ENCODE results near the gene DAGLA. TPM values are rescaled to one million over a fixed set of nuclear protein-coding genes. Genes with fewer than 3 reads are reported as not detected.

DAGLA gene
- total RNA-seq, 2 donors from 2014 or later = 1.8 to 2.4 TPM

- DNase-seq (ENCODE audit: low spot score) = no peak
- intact Hi-C loops (cut with DNase I) = no loop called here
Observed at GRCh38 chr11:61737636-61738386, 57.6 kb downstream of the DAGLA start.

GRCh38 chr11:61738776-61739175 is 58.6 kb downstream of the DAGLA start:
- intact Hi-C loops (cut with DNase I) = no loop called here
- DNase-seq (ENCODE audit: low spot score) = no peak

- intact Hi-C loops (cut with DNase I) = no loop called here
- DNase-seq (ENCODE audit: low spot score) = no peak
Observed at GRCh38 chr11:61739413-61739812, 59.2 kb downstream of the DAGLA start.

- intact Hi-C loops (cut with DNase I) = no loop called here
- no peak for DNase-seq (ENCODE audit: low spot score)
Observed at GRCh38 chr11:61739966-61740365, 59.8 kb downstream of the DAGLA start.

- DNase-seq (ENCODE audit: low spot score) = no peak
- intact Hi-C loops (cut with DNase I) = no loop called here
Observed at GRCh38 chr11:61742391-61742790, 62.2 kb downstream of the DAGLA start.

- DNase-seq (ENCODE audit: low spot score) = no peak
- intact Hi-C loops (cut with DNase I) = no loop called here
Observed at GRCh38 chr11:61743486-61744095, 63.4 kb downstream of the DAGLA start.

GRCh38 chr11:61744181-61744580 is 64.0 kb downstream of the DAGLA start:
- intact Hi-C loops (cut with DNase I) = no loop called here

GRCh38 chr11:61744609-61745156 is 64.5 kb downstream of the DAGLA start:
- intact Hi-C loops (cut with DNase I) = no loop called here
- DNase-seq (ENCODE audit: low spot score) = no peak

More at GRCh38 chr11:61744181-61744580, 64.0 kb downstream of the DAGLA start:
- no peak for DNase-seq (ENCODE audit: low spot score)

- DNase-seq (ENCODE audit: low spot score) = no peak
- intact Hi-C loops (cut with DNase I) = no loop called here
Observed at GRCh38 chr11:61745781-61746441, 65.7 kb downstream of the DAGLA start.

GRCh38 chr11:61746442-61747191 is 66.4 kb downstream of the DAGLA start:
- intact Hi-C loops (cut with DNase I) = no loop called here
- no peak for DNase-seq (ENCODE audit: low spot score)

GRCh38 chr11:61747192-61747966 is 67.2 kb downstream of the DAGLA start:
- intact Hi-C loops (cut with DNase I) = no loop called here
- peak; percentile 92 for DNase-seq (ENCODE audit: low spot score)

- intact Hi-C loops (cut with DNase I) = no loop called here
- no peak for DNase-seq (ENCODE audit: low spot score)
Observed at GRCh38 chr11:61747967-61748285, 67.7 kb downstream of the DAGLA start.

- no peak for DNase-seq (ENCODE audit: low spot score)
- intact Hi-C loops (cut with DNase I) = no loop called here
Observed at GRCh38 chr11:61749591-61750217, 69.5 kb downstream of the DAGLA start.

GRCh38 chr11:61750631-61751273 is 70.6 kb downstream of the DAGLA start:
- intact Hi-C loops (cut with DNase I) = no loop called here
- no peak for DNase-seq (ENCODE audit: low spot score)

- no peak for DNase-seq (ENCODE audit: low spot score)
- intact Hi-C loops (cut with DNase I) = no loop called here
Observed at GRCh38 chr11:61751384-61751783, 71.2 kb downstream of the DAGLA start.

- intact Hi-C loops (cut with DNase I) = no loop called here
- no peak for DNase-seq (ENCODE audit: low spot score)
Observed at GRCh38 chr11:61752117-61752924, 72.1 kb downstream of the DAGLA start, which contains the start of gene MYRF. Gene MYRF (plus strand): TSS chr11:61752636. CDS start chr11:61752745, 109 bp downstream.

GRCh38 chr11:61752925-61753521 is 72.8 kb downstream of the DAGLA start:
- intact Hi-C loops (cut with DNase I) = no loop called here
- no peak for DNase-seq (ENCODE audit: low spot score)

Data from posterior vena cava (tissue), 2 donors.